K562 (cell line): Measurements from ENCODE around the gene ADRA1B.

Source experiments
- CAMTA2 ChIP-seq: fragments of 250-450 bp; sonication (Bioruptor Pico); conservative IDR thresholded peaks from 2 replicates; pipeline ENCODE4 v1.5.1; 2022
- FOXM1 ChIP-seq, 2 experiments: fragments of 450-650 bp in 1 of 2; sonication (generic) in 1 of 2; formaldehyde crosslinking in 1 of 2; IDR thresholded peaks; 2 replicates each; pipeline versions ENCODE4 v1.6.1 to v1.9.0; 2017 to 2022; ENCODE audit warnings: low read depth in 2 of 2, mild to moderate bottlenecking in 2 of 2, missing genetic modification reagents in 1 of 2, moderate library complexity in 1 of 2
- HDAC6 ChIP-seq: IDR thresholded peaks from 2 replicates; pipeline ENCODE4 v1.6.1; 2012; ENCODE audit warnings: low read depth, mild to moderate bottlenecking, control low read depth, inconsistent platforms, low read length, moderate library complexity
- MAFG ChIP-seq: fragments of 450-650 bp; conservative IDR thresholded peaks from 2 replicates; pipeline ENCODE4 v1.6.1; 2016; ENCODE audit warnings: missing genetic modification characterization, missing compliant biosample characterization
- MGA ChIP-seq: fragments of 450-650 bp; IDR thresholded peaks from 2 replicates; pipeline ENCODE4 v1.6.1; 2016; ENCODE audit warnings: mild to moderate bottlenecking, moderate library complexity
- TAF15 ChIP-seq: fragments of 200-400 bp; formaldehyde crosslinking; IDR thresholded peaks from 2 replicates; pipeline ENCODE4 v1.6.1; 2017; ENCODE audit warnings: mild to moderate bottlenecking, low read depth, low read length, moderate library complexity
- YY1 ChIP-seq, 3 experiments: IDR thresholded peaks; 2 replicates each; pipeline ENCODE4 v1.6.1; 2011; ENCODE audit warnings: low read length in 2 of 3, mild to moderate bottlenecking in 2 of 3, moderate library complexity in 2 of 3, borderline replicate concordance in 1 of 3, control low read depth in 1 of 3, low read depth in 1 of 3; ENCODE audit not compliant: insufficient read depth in 3 of 3, insufficient replicate concordance in 2 of 3, control insufficient read depth in 1 of 3, insufficient read length in 1 of 3; ENCODE audit errors: extremely low read depth in 1 of 3
- TF ChIP-seq, protein P1 (sequence below), 3 experiments: IDR thresholded peaks in 2 of 3; conservative IDR thresholded peaks in 1 of 3; 2 replicates each; pipeline ENCODE4 v1.5.1; 2011 to 2012; ENCODE audit warnings: low read length in 3 of 3, mild to moderate bottlenecking in 3 of 3, control low read depth in 2 of 3, improper control_type of control experiment in 1 of 3, inconsistent platforms in 1 of 3, low read depth in 1 of 3, mixed read lengths in 1 of 3, moderate library complexity in 1 of 3; ENCODE audit not compliant: insufficient read depth in 2 of 3

DNA sequence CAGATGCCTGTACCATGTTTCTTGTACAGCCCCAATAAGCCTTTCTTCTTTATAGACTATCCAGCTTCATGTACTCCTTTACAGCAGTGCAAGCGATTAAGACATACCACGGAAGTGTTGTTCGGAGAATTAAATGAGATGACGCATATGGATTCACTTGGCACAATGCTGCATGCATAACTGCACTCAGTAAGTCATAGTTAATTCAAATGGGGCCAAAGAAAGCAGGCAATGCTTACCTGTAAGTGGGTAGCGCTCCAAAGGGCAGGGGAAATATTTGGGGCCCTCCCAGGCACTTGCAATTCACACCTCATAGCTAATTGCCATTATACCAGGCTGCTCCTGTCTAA is 7.7 kb upstream of the ADRA1B start:
- no peak for TF ChIP-seq MGA
- TF ChIP-seq CAMTA2 (CRISPR knock-in tag) = no peak
- TF ChIP-seq YY1 (IDR thresholded peaks at IDR 0.05; ENCODE audit: borderline replicate concordance in 1 of 3, control insufficient read depth in 1 of 3, extremely low read depth in 1 of 3, insufficient read depth in 3 of 3, insufficient read length in 1 of 3, insufficient replicate concordance in 2 of 3, low read depth in 1 of 3, low read length in 2 of 3) = no peak
- TF ChIP-seq, protein P1, sequence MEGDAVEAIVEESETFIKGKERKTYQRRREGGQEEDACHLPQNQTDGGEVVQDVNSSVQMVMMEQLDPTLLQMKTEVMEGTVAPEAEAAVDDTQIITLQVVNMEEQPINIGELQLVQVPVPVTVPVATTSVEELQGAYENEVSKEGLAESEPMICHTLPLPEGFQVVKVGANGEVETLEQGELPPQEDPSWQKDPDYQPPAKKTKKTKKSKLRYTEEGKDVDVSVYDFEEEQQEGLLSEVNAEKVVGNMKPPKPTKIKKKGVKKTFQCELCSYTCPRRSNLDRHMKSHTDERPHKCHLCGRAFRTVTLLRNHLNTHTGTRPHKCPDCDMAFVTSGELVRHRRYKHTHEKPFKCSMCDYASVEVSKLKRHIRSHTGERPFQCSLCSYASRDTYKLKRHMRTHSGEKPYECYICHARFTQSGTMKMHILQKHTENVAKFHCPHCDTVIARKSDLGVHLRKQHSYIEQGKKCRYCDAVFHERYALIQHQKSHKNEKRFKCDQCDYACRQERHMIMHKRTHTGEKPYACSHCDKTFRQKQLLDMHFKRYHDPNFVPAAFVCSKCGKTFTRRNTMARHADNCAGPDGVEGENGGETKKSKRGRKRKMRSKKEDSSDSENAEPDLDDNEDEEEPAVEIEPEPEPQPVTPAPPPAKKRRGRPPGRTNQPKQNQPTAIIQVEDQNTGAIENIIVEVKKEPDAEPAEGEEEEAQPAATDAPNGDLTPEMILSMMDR (IDR thresholded peaks at IDR 0.05 in 2 of 3, conservative IDR thresholded peaks at IDR 0.05 in 1 of 3; ENCODE audit: insufficient read depth in 2 of 3, low read depth in 1 of 3, low read length in 3 of 3) = no peak
- TF ChIP-seq HDAC6 = no peak
- TF ChIP-seq MAFG (tag) = no peak
- no peak for TF ChIP-seq FOXM1 (IDR thresholded peaks at IDR 0.05; ENCODE audit: low read depth)
- TF ChIP-seq FOXM1 (CRISPR knock-in tag; IDR thresholded peaks at IDR 0.05; ENCODE audit: low read depth) = no peak
- no peak for TF ChIP-seq TAF15
